Activated T-helper 1 cell treated with anti-CD3 and anti-CD28 coated beads, Interleukin-2, amount 50 U/mL, for 16 hours (primary cell): ENCODE data around the gene C18orf54.
"Not testable (repeated sequence)": the region's sequence is repeated elsewhere in the genome, so short reads cannot be mapped to it uniquely, and the experiment has no call there.

Experiments
- DNase-seq, 2 donors: peaks; one replicate each; pipeline ENCODE4 v3.0.0-alpha.2; 2020; ENCODE audit warnings: low read depth in 1 of 2, low spot score in 1 of 2

Gene C18orf54

GRCh38 chr18:54386800-54387495 is 29.2 kb downstream of the C18orf54 start:
- DNase-seq: not testable (repeated sequence)

GRCh38 chr18:54387631-54388030 is 29.9 kb downstream of the C18orf54 start:
- DNase-seq: no peak

- no peak for DNase-seq
These were observed 30.8 kb downstream of the C18orf54 start for GRCh38 chr18:54388203-54389142.

DNA sequence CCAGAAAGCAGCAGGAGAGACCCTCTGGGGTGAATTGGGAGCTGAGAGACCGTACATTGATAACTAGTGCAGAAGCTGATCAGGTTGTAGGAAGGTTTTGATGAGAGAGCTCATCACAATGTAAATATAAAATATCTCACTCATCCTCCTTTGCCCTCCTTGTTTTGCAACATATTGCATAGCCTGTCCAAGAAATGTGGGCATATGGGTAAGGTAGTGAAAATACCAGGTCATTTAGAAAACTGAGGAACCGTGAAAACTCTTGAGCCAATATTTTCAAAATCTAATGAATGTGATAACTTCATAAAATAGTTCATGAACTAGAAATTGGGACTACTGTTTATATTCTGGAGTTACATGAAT is 31.4 kb downstream of the C18orf54 start:
- DNase-seq: no peak

GRCh38 chr18:54390838-54391237 is 33.1 kb downstream of the C18orf54 start:
- DNase-seq: no peak

DNA sequence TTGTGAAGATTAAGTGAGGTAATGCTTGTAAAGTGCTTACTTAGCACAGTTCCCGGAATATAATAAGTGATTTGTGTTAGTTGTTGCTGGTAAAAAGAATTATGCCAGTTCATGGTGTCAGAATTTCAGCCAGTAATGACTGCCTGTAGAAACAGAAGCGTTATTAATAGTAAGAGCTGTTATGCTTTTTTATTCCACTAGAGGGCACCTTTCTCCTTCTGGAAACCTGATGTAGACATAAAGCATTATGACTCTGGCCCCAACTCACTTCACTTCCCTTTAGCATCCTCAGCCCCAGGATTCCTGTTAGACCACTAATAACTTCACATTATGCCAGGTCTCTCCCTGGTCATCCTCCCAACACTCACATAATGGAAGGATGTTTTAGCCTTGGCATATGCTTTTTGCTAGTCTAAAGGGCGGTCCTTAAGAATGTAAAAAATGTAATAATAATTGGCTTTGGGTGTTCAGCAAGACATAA is 34.9 kb downstream of the C18orf54 start:
- no peak for DNase-seq

GRCh38 chr18:54393648-54394294 is 36.1 kb downstream of the C18orf54 start:
- no peak for DNase-seq

- no peak for DNase-seq
These were observed 39.1 kb downstream of the C18orf54 start for GRCh38 chr18:54396760-54397159.

GRCh38 chr18:54405290-54405689 is 47.6 kb downstream of the C18orf54 start:
- DNase-seq: no peak

DNA sequence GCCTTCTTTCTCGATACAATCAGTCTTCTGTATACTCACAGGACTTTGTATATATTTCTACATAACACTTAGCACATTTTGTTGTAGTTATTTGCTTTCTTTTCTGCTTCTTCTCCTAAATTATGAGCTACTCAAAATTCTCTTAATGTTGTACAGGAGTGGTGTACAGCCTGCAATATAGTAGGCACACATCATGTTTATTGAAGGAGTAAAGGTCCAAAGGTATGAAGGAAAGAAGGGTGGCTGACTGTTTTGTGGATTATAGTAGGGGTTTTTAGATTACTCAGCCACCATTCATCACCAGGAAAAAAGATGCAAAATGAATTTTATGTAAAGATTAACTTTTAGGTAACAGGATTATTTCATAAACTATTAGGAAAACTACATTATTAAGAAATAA is 54.1 kb downstream of the C18orf54 start:
- no peak for DNase-seq

GRCh38 chr18:54415086-54415485 is 57.4 kb downstream of the C18orf54 start:
- DNase-seq: no peak

GRCh38 chr18:54416436-54416835 is 58.7 kb downstream of the C18orf54 start:
- DNase-seq: no peak

- no peak for DNase-seq
These were observed 66.1 kb downstream of the C18orf54 start for GRCh38 chr18:54423831-54424230.

- no peak for DNase-seq
These were observed 68.5 kb downstream of the C18orf54 start for GRCh38 chr18:54426085-54426665.
